Aorta (tissue), 5 donors: ENCODE data around the gene PDE1A. TPM values are rescaled to one million over a fixed set of nuclear protein-coding genes. Genes with fewer than 3 reads are reported as not detected.

Source experiments
- ATAC-seq: fragments of 200-7000 bp; cut with Tn5 transposase; one replicate; pipeline ENCODE4 v1.9.1; 2022; ENCODE audit warnings: moderate library complexity; ENCODE audit not compliant: low FRiP score
- DNase-seq, 2 donors: peaks; one replicate each; pipeline ENCODE4 v3.0.0-alpha.2; 2020
- H3K27ac ChIP-seq, 2 donors: one replicate each; pipeline ENCODE4 v1.5.1; 2013; ENCODE audit warnings: low read length in 2 of 2, mild to moderate bottlenecking in 2 of 2, moderate library complexity in 2 of 2, control low read depth in 1 of 2, inconsistent platforms in 1 of 2, low read depth in 1 of 2
- H3K27me3 ChIP-seq, 2 donors: one replicate each; pipeline ENCODE4 v1.6.1; 2013; ENCODE audit warnings: control low read depth in 1 of 2, low read length in 1 of 2, mild to moderate bottlenecking in 1 of 2, moderate library complexity in 1 of 2; ENCODE audit not compliant: insufficient read depth in 2 of 2, control insufficient read depth in 1 of 2
- H3K36me3 ChIP-seq, 2 donors: one replicate each; pipeline ENCODE4 v1.6.1; 2013; ENCODE audit warnings: control low read depth in 1 of 2, low read length in 1 of 2, mild to moderate bottlenecking in 1 of 2; ENCODE audit not compliant: insufficient read depth in 2 of 2, control insufficient read depth in 1 of 2
- H3K4me1 ChIP-seq, 2 donors: one replicate each; pipeline ENCODE4 v1.6.1; 2013; ENCODE audit warnings: low read length in 2 of 2, control low read depth in 1 of 2, mild to moderate bottlenecking in 1 of 2, moderate library complexity in 1 of 2; ENCODE audit not compliant: insufficient read depth in 2 of 2, control insufficient read depth in 1 of 2
- H3K4me3 ChIP-seq, 2 donors: one replicate each; pipeline ENCODE4 v1.5.1; 2013; ENCODE audit warnings: low read length in 2 of 2, control low read depth in 1 of 2, mild to moderate bottlenecking in 1 of 2
- H3K9me3 ChIP-seq: one replicate; pipeline ENCODE4 v1.6.1; 2013; ENCODE audit warnings: mild to moderate bottlenecking, low read length; ENCODE audit not compliant: control insufficient read depth
- WGBS, 2 donors: extraction: QIAGEN DNeasy Blood & Tissue Kit; methylation state at CpG; one replicate each; pipeline ENCODE4 v1.1.7; 2013; 5-methylcytosine and 5-hydroxymethylcytosine counted together
- intact Hi-C, 2 donors: fragments of 100-400 bp; cut with DNase I; formaldehyde crosslinking; loops; one replicate each; pipeline versions ENCODE4 v1.14.2 to v1.15.0; 2022
- polyA plus RNA-seq, 2 donors: library from polyadenylated mRNA; stranded (reverse); fragments of 200-250 nt; gene quantifications; one replicate each; pipeline ENCODE4 v1.2.3, GENCODE V29; 2013
- total RNA-seq, 2 donors: library from RNA; stranded (reverse); fragmentation: NEBNext Ultra II Directional; extraction: Animal tissue kit (Norgen Biotek cat#: 25700); gene quantifications; one replicate each; pipeline ENCODE4 v1.2.1, GENCODE V29; 2021
- donor health status: healthy with polysubstance abuse.
- donor health status: Bipolar disorder and iron deficiency.
- donor health status: DM: no; HTN: no; CAD: no.
- donor health status: DM: no; HTN: no; CAD: no.
- donor health status: DM: yes; HTN: yes; CAD: no.

Gene PDE1A
- total and polyA plus RNA-seq, 4 donors: 17.1 to 34.1 (median 27.6) TPM

- intact Hi-C loops: no loop called here
- H3K4me3 ChIP-seq: no peak overlapping the region
Observed at GRCh38 chr2:182101263-182101662, 325.6 kb downstream of the PDE1A start.

GRCh38 chr2:182098648-182099047, 328.2 kb downstream of the PDE1A start:
- Histone ChIP-seq H3K4me1 (no peaks in the 10 kb centered on the region), H3K4me3 (no peak overlapping the region), H3K27me3 (no peaks in the 10 kb centered on the region), H3K9me3 (no peaks in the 10 kb centered on the region), H3K36me3 (no peaks in the 10 kb centered on the region), H3K27ac (no peak overlapping the region)
- DNase-seq (no peak), ATAC-seq (no peak)
- intact Hi-C loops: no loop called here
- WGBS, 2 donors: 81% methylated on average over 1 of the region's 1 CpG

More at GRCh38 chr2:182101263-182101662, 325.6 kb downstream of the PDE1A start:
- ATAC-seq (no peak), DNase-seq (no peak)
- H3K27me3 ChIP-seq: no peaks in the 10 kb centered on the region
- H3K27ac ChIP-seq: no peak overlapping the region
- no peaks in the 10 kb centered on the region for H3K9me3 ChIP-seq
- H3K4me1 ChIP-seq: no peaks in the 10 kb centered on the region
- no peaks in the 10 kb centered on the region for H3K36me3 ChIP-seq

- no peaks in the 10 kb centered on the region for H3K27me3 ChIP-seq
- no peaks in the 10 kb centered on the region for H3K9me3 ChIP-seq
- intact Hi-C loops: no loop called here
- 64 to 69% methylated on average over 2 of the region's 2 CpGs for WGBS, 2 donors
- H3K4me1 ChIP-seq: no peaks in the 10 kb centered on the region
- H3K36me3 ChIP-seq: no peaks in the 10 kb centered on the region
- ATAC-seq (no peak), DNase-seq (no peak)
- H3K4me3 ChIP-seq: no peak overlapping the region
- no peak overlapping the region for H3K27ac ChIP-seq
Observed at GRCh38 chr2:182097571-182098164, 329.2 kb downstream of the PDE1A start.

GRCh38 chr2:182090486-182090885, 336.4 kb downstream of the PDE1A start:
- Histone ChIP-seq H3K4me3 (no peak overlapping the region), H3K4me1 (no peaks in the 10 kb centered on the region), H3K27ac (no peak overlapping the region), H3K36me3 (no peaks in the 10 kb centered on the region), H3K9me3 (no peaks in the 10 kb centered on the region), H3K27me3 (no peaks in the 10 kb centered on the region)
- intact Hi-C loops: no loop called here
- WGBS, 2 donors: 32 to 34% methylated on average over 3 of the region's 3 CpGs
- DNase-seq (no peak), ATAC-seq (no peak)
